ENCODE data around the gene MIA. TPM values are rescaled to one million over a fixed set of nuclear protein-coding genes. Genes with fewer than 3 reads are reported as not detected.

The MIA gene
- total and polyA plus RNA-seq, 12 donors: 0.74 to 9.2 (median 4.9) TPM; not detected in 6

DNA sequence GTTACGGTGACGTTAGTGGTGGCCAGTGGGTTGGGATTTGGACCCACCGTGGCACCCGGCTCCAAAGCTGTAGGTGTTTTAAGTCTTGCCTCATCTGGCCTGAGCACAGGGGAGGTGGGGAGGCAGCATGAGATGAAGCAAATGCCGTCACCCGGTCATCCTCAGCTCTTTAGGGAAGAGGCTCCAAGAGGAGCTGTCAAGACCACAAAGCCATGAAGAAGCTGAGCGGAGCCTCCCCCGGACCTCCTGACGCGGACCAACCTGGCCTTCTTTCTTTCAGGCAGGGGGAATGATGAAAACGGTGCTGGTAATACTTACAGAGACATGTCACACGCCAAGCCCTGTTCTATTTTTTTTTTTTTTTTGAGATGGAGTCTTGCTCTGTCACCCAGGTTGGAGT lies 32.4 kb upstream of the MIA start:
- TF ChIP-seq, protein P1, sequence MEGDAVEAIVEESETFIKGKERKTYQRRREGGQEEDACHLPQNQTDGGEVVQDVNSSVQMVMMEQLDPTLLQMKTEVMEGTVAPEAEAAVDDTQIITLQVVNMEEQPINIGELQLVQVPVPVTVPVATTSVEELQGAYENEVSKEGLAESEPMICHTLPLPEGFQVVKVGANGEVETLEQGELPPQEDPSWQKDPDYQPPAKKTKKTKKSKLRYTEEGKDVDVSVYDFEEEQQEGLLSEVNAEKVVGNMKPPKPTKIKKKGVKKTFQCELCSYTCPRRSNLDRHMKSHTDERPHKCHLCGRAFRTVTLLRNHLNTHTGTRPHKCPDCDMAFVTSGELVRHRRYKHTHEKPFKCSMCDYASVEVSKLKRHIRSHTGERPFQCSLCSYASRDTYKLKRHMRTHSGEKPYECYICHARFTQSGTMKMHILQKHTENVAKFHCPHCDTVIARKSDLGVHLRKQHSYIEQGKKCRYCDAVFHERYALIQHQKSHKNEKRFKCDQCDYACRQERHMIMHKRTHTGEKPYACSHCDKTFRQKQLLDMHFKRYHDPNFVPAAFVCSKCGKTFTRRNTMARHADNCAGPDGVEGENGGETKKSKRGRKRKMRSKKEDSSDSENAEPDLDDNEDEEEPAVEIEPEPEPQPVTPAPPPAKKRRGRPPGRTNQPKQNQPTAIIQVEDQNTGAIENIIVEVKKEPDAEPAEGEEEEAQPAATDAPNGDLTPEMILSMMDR (IDR thresholded peaks at IDR 0.05): no peak
- no peak for TF ChIP-seq POLR2A (IDR thresholded peaks at IDR 0.05)
- H3K4me1 ChIP-seq (replicated peaks in 1 of 2): peaks cover 0 to 12% of the 10 kb centered on the region in 2 donors
- DNase-seq: no peak
- intact Hi-C loops (cut with DNase I): no loop called here
- no peak overlapping the region for H3K27ac ChIP-seq
- H3K9me3 ChIP-seq (replicated peaks in 1 of 3): no peaks in the 10 kb centered on the region
- peaks cover 0 to 28% of the 10 kb centered on the region in 2 donors for H3K36me3 ChIP-seq (replicated peaks in 1 of 2)
- no peak overlapping the region for H3K4me3 ChIP-seq
- 92 to 97% (median 96%) methylated on average over 9 to 12 of the region's 12 CpGs for WGBS, 4 donors
- H3K27me3 ChIP-seq: no peaks in the 10 kb centered on the region

DNA sequence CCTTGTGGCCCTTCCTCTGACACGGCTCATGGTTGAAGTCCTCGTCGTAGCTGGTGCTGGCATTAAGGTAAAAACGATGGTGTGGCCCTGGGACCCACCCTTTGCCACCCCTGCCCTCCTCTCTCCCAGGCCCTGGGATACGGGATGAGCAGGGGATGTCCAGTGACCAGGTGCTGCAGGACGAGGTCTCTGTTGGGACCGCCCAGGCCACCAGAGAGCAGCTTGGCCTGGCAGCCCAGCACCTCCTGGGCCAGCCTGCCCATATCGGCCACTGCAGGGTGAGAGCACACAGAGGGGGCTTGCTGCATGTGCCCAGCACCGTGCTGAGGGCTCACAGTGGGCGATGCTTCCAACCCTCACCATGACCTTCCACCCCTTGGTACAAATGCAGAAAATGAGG lies 31.4 kb upstream of the MIA start:
- no peak overlapping the region for H3K27ac ChIP-seq
- no peak for DNase-seq
- H3K27me3 ChIP-seq: no peaks in the 10 kb centered on the region
- WGBS, 4 donors: 89 to 93% (median 91%) methylated on average over 3 to 10 of the region's 10 CpGs
- H3K36me3 ChIP-seq (replicated peaks in 1 of 2): peaks cover 0 to 20% of the 10 kb centered on the region in 2 donors
- no peak overlapping the region for H3K4me3 ChIP-seq
- intact Hi-C loops (cut with DNase I): no loop called here
- no peak for TF ChIP-seq POLR2A (IDR thresholded peaks at IDR 0.05)
- TF ChIP-seq, protein P1 (IDR thresholded peaks at IDR 0.05): no peak
- peaks cover 8 to 12% of the 10 kb centered on the region in 2 donors for H3K4me1 ChIP-seq (replicated peaks in 1 of 2)
- H3K9me3 ChIP-seq (replicated peaks in 1 of 3): no peaks in the 10 kb centered on the region

DNA sequence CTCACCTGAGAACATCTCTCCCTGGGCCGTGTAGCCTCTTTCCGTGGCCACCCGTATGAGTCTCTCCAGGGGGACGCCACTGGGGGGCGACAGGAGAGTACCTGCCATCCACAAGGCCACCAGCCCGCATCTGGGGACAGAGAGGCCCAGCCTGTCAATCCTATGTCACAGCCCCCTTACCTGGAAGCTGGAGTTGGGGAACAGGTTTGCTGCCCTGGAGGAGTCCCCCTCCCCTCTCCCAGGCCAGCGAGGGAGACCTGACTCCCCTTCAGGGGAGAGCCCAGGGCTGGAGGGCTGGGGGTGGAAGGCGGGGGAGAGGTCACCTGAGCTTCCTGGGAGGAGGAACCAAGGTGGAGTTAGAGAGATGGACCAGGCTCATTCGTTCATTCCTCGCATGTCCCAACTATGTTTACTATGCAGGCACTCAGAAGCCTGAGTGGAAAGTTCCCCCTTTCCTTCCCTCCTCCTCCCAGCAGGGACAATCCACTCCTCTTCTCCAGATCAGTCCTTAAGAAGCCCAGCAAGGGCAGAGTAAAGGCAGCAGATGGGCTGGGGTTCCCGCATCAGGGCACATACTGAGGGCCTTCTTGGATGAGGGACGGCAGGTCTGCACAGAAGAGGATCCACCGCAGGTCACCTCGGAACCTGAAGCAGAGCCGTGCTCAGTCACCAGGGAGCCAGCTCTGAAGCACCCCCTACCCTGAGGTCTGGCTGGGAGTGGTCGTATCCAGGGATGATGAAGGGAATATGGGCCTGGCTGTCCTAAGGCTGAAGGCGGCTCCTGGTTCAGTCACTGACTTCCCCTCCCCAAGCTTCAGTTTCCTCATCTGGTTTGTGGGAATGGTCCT lies 30.5 kb upstream of the MIA start:
- Histone ChIP-seq H3K4me1 (replicated peaks in 1 of 2) (peaks cover 17 to 21% of the 10 kb centered on the region in 2 donors), H3K4me3 (no peak overlapping the region), H3K36me3 (replicated peaks in 1 of 2) (peaks cover 0 to 12% of the 10 kb centered on the region in 2 donors), H3K27ac (peak overlapping the region in 4 of 5 donors; percentile 63 to 77 (median 64)), H3K9me3 (replicated peaks in 1 of 3) (no peaks in the 10 kb centered on the region), H3K27me3 (no peaks in the 10 kb centered on the region)
- intact Hi-C loops (cut with DNase I): no loop called here
- WGBS, 4 donors: 75 to 83% (median 78%) methylated on average over 12 to 17 of the region's 17 CpGs
- no peak for TF ChIP-seq POLR2A (IDR thresholded peaks at IDR 0.05)
- TF ChIP-seq, protein P1 (IDR thresholded peaks at IDR 0.05): no peak
- DNase-seq: no peak

DNA sequence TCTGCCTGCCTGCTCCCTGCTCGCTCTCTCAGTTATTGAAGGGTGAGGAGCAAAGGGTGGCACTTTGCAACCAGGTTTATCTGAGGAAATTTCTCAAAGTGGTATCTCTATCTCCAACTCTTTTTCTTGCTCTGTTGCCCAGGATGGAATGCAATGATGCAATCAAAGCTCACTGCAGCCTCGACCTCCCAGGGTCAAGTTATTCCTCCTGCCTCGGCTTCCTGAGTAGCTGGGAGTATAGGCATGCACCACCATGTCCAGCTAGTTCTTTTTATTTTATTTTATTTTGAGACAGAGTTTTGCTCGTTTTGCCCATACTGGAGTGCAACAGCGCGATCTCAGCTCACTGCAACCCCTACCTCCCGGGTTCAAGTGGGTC lies 29.9 kb upstream of the MIA start:
- Histone ChIP-seq H3K4me3 (no peak overlapping the region), H3K36me3 (replicated peaks in 1 of 2) (peaks cover 0 to 6% of the 10 kb centered on the region in 2 donors), H3K27me3 (no peaks in the 10 kb centered on the region), H3K9me3 (replicated peaks in 1 of 3) (no peaks in the 10 kb centered on the region), H3K27ac (peak overlapping the region in 4 of 5 donors; percentile 63 to 77 (median 64)), H3K4me1 (replicated peaks in 1 of 2) (peaks cover 19 to 23% of the 10 kb centered on the region in 2 donors)
- TF ChIP-seq, protein P1 (IDR thresholded peaks at IDR 0.05): no peak
- peak in 1 of 2 donors; percentile 11 for TF ChIP-seq POLR2A (IDR thresholded peaks at IDR 0.05)
- peak in 6 of 7 donors; percentile 33 to 74 (median 64) for DNase-seq
- intact Hi-C loops (cut with DNase I): no loop called here
- WGBS, 4 donors: 64 to 69% (median 69%) methylated on average over 7 of the region's 7 CpGs

All from adrenal gland (tissue), 12 donors.